Stimulated activated CD8-positive, alpha-beta memory T cell treated with anti-CD3 and anti-CD28 coated beads, Interleukin-2, amount 100 ng/mL, for 1 hour (primary cell): ENCODE results near the gene YY1AP1.
A peak's percentile ranks its signal among the peaks of the same experiment; 100 is the strongest.
"Not testable (repeated sequence)": the region's sequence is repeated elsewhere in the genome, so short reads cannot be mapped to it uniquely, and the experiment has no call there.

Experiments
- DNase-seq, 2 donors: peaks; one replicate each; pipeline ENCODE4 v3.0.0-alpha.2; 2020; ENCODE audit warnings: low read depth in 2 of 2

YY1AP1 gene

DNA sequence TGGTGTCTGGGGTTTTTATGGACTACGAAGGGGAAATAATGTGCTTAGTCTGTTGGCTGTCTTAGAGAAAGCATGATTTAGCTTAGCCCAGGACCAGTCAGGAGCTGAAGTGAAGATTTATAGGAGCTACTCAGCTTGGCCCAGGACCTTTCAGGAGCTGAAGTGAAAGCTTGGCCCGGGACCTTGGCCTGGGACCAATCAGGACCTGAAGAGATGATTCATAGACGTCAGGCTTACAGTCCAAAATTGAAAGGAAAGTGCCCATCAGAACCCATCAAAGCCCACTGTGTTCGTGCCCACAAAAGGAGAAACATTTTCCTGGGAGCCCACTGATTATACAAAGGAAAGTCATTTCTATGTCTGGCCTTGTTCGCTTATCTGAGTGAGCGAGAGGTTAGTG lies 42.9 kb downstream of the YY1AP1 start:
- no peak for DNase-seq

DNA sequence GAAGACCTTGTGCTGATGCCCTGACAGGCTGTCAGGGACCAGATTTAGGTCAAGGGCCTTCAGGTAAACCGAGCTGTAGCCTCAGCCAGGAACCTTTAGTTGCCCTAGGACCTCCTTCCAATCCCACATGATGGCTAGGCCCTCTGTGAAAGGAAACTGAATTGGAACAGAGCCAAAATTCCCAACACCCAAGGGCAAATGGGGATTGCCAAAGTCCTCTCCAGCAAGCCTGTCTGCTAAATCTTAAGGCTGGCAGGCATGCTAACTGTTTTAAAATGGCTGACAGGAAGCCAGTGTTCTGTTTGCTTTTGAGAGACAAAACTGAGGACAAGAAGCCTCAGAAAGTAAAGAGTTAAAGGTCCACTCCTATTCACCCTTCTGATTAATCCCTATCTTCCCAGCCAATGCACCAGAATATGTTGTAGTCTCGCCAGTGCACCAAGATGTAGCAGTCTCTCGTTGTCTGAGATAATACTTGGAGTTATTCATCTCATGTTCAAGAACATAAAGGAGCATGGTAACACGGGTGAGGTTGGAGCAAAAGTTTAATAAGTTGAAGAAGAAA lies 43.5 kb downstream of the YY1AP1 start:
- no peak for DNase-seq

DNA sequence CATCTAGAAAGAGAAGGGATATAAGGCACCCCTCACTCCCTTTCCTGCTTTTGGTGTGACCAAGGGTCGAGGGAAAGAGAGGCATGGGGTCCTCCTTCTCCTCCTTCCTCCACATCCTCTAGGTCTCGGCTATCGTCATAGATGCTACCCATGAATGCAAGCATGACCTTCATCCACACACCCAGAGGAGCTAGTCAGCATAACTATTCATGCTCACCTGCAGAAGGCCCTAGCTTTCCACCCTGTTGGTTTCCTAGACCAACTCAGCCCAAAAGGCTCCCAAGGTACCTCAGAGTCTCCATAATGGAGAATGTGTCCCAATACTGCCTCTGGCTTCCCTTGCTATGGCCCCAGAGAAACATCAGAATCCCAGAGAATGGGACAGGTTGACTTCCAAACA lies 45.3 kb downstream of the YY1AP1 start:
- DNase-seq = no peak

DNA sequence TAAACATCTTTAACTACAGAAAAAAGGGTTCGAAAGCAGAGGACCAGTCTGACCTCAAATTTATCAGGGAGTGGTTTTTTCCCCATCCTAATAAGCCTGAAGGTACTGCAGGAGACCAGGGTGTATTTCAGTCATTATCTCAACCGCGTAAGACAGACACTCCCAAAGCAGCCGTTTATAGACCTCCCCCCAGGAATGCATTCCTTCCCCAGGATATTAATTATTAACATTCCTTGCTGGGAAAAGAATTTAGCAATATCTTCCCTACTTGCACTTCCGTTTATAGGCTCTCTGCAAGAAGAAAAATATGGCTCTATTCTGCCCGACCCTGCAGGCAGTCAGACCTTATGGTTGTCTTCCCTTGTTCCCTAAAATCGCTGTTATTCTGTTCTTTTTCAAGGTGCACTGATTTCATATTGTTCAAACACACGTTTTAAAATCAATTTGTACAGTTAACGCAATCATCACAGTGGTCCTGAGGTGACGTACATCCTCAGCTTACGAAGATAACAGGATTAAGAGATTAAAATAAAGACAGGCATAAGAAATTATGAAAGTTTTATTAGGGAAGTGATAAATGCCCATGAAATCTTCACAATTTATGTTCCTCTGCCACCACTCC lies 45.9 kb downstream of the YY1AP1 start:
- DNase-seq = not testable (repeated sequence)

DNA sequence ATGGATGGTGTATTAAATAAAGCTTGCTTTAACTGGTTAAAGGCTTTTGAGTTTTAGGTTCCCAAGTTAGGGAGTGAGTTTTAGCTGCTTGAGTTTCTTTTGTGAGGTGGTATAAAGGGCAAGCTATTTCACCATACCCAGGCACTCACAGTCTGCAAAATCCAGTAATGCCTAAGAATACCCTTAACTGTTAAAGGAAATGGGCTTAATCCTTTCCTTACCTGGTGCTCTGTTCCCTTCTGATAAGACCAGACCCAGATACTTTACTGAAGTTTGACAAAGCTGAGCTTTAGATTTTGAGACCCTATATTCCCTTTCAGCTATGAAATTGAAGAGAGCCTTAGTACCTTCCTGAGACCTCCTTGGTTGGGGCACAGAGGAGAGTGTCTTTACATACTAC lies 48.2 kb downstream of the YY1AP1 start:
- no peak for DNase-seq

DNA sequence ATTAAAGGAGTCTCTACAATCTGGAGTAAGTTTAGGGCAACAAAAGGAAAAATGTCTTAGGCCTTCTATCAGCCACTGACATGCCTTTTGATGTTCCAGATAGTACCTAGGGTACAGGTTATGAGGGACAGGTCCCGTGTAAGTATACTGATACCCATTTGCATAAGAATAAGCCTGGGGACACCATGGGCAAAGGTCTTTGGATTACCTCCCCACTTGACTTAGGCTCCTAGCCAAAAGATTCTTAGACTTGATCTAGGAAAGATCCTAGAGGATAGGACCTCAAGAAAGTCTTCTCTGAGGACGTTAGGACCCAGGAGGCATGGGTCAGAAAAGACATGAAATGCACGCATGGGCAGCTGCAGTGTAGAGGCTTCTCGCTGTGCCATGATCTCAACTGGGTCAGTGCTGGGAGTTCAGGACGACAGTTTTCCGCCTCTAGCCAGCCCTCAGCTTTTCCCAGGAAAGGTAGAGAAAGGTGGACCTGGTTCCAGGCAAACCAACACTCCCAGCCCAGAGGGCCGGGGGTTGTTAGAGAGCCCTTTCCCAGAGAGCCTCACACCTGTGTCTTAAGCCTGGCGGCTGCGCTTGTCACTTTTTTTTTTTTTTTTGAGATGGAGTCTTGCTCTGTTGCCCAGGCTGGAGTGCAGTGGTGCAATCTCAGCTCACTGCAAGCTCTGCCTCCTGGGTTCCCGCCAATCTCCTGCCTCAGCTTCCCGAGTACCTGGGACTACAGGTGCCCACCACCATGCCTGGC lies 52.0 kb downstream of the YY1AP1 start:
- no peak for DNase-seq

DNA sequence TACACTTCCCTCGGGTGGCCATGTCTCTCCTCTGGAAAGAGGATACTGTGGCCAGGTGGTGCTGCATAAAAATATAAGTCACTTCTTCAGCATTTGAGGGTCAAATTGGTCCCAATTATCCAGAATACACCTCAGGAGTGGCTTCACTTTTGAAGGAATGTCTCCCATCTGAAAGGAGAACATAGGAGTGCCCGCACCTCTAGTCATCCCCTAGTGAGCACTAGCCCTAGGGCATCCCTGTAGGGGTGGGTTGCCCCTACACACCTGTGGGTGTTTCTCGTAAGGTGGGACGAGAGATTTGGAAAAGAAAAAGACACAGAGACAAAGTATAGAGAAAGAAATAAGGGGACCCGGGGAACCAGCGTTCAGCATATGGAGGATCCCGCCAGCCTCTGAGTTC lies 62.1 kb downstream of the YY1AP1 start:
- not testable (repeated sequence) for DNase-seq

DNA sequence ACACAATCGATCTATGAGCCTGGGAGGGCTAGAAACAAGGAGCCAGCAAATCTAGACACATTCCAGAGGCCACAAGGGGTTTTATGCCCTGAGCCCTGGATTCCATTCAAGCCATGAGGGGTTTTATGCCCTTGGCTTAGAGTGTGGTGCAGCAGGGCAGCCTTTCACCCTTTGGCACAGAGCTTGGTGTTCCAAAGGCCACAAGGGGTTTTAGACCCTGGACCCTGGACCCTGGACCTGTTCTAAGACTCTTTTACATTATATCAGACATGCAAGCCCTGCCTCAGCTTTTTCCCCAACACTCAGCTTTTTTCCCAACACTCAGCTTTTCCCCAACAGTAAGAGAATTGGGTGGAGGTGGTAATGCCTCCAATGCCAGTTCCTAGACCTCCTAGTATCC lies 65.2 kb downstream of the YY1AP1 start:
- no peak for DNase-seq

DNA sequence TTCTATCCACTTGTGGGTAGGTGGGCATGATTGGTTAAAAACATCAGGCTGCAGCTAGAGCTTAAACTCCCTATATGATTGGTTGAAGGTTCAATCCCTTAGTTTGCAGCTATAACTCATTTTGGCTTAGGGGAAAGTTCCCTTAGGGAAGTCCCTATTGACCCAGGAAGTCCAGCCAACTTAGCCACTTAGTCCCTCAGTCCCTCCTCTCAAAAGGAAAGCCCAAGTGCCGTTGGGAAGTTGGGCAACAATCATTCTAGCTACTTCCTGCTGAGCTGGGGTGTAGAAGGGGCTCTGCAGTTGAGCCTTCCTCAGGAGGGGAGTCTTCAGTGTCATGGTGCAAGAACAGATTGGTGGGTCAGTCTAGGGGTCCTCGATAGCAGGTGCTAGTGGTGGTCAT lies 66.4 kb downstream of the YY1AP1 start:
- DNase-seq = no peak

DNA sequence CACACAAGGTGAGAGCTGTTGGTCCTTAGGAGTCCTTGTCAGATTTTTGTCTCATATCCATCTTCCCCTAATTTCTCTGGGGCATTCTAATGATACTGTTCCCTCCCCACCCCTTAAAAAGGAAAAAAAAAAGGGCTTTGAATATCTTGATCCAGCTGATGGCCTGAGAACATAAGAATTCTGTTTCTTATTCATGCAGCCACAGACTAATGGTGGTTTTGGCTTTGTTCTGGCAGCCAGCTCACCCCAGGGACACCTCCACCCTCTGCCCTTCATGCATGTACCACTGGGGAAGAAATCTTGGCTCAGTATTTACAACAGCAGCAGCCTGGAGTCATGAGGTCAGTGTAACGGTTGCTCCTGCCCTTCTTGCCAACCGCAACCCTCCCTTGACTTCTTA lies 75.3 kb downstream of the YY1AP1 start:
- DNase-seq = not testable (repeated sequence)

DNA sequence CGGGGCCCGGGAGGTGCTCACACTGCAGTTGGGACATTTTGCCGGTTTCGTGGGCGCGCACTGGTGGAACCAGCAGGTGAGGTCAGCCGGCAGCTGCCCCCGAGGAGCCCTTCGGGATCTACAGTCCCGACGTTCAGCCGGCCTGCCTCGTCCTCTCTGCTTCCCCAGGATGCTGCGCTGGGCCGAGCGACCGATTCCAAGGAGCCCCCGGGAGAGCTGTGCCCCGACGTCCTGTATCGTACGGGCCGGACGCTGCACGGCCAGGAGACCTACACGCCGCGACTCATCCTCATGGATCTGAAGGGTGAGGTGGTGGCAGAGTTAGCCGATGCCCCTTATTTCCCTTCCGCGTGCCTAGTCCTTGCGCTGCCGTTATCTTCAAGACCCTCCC lies 78.3 kb downstream of the YY1AP1 start:
- DNase-seq = not testable (repeated sequence)

DNA sequence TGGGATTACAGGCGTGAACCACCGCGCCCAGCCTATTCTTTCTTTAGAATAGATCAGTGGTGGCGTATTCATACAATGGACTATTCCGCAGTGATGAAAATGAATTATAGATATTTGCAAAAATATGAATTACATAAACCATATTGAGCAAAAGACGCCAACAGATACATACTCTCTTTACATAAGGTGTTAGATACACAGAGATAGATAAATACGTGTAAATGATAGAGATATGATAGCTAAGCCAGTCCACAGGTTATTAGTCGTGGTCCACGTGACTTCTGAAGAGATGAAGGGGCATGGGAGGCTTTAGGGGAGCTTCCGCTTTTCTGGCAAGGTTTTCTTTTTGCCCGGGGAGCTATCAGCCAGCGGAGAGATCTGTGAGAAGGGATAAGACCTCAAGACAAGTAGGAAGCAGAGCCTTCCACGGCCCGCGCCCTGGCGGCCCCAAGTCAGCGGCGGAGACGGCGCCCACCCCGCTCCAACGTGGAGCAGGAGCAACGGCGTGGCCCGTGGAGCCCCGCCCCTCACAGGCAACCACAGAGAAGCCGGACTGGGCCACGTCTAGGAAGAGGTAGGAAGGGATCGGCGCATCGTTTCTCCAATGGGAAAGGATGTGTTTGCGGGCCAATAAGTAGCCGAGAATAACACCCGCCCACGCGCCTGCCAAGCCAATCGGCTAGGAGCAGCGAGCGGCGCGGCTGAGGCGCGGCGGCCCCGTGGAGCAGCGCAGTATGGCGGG lies 78.9 kb downstream of the YY1AP1 start, which contains the start of gene MSTO1:
Gene MSTO1, plus strand, starts transcription at position 704 of the 742 bp plus-strand sequence. Its CDS starts 31 bp downstream, at position 735.
- peak; percentile 82 to 90 for DNase-seq
